ENCODE results near the gene ZNHIT3. TPM values are rescaled to one million over a fixed set of nuclear protein-coding genes. Genes with fewer than 3 reads are reported as not detected.

Gene ZNHIT3
- total and polyA plus RNA-seq, 2 of the 13 experiments (the other 11 are each of a cell fraction or from before 2014, with no cell fraction given): 66.6 to 77.4 TPM

GRCh38 chr17:36534840-36535668 lies 48.6 kb downstream of the ZNHIT3 start, which contains the start of the genes MYO19 and PIGW (continued):
- peak; percentile 64; the same call in 1 of the 2 replicates for TF ChIP-seq PBX3 (CRISPR knock-in tag; IDR thresholded peaks at IDR 0.05; ENCODE audit: borderline replicate concordance)
- 0 out of 2 replicates have a peak, but pooled peaks have one; percentile 22 for TF ChIP-seq ZNF143 (CRISPR knock-in tag; IDR thresholded peaks at IDR 0.05)
- peak; percentile 51; the same call in 1 of the 2 replicates for TF ChIP-seq FOXP4 (CRISPR knock-in tag; IDR thresholded peaks at IDR 0.05)
- TF ChIP-seq SP4 (CRISPR knock-in tag; IDR thresholded peaks at IDR 0.05): peak; percentile 43; the same call in 1 of the 2 replicates
- TF ChIP-seq ZNF576 (CRISPR knock-in tag; IDR thresholded peaks at IDR 0.05): peak; percentile 6; the same call in 1 of the 2 replicates
- TF ChIP-seq REST (IDR thresholded peaks at IDR 0.05; ENCODE audit: borderline replicate concordance in 1 of 2, low read depth in 1 of 2, low read length in 2 of 2): peak in 1 of 2 experiments; percentile 11; a peak in 1 of 4 replicates
- TF ChIP-seq CREB1 (IDR thresholded peaks at IDR 0.05): peak; percentile 60
- TF ChIP-seq CREB1 (CRISPR knock-in tag; IDR thresholded peaks at IDR 0.05): peak; percentile 73; the same call in 1 of the 2 replicates
- peak; percentile 52 for TF ChIP-seq HIVEP1 (CRISPR knock-in tag; IDR thresholded peaks at IDR 0.05)
- TF ChIP-seq NFE2L1 (CRISPR knock-in tag; IDR thresholded peaks at IDR 0.05; ENCODE audit: borderline replicate concordance): peak; percentile 46; the same call in 1 of the 2 replicates
- peak; percentile 84 for TF ChIP-seq THAP9 (CRISPR knock-in tag; IDR thresholded peaks at IDR 0.05; ENCODE audit: borderline replicate concordance)
- no peak for TF ChIP-seq DMTF1 (CRISPR knock-in tag; IDR thresholded peaks at IDR 0.05)
- 0 out of 2 replicates have a peak, but pooled peaks have one; percentile 21 for TF ChIP-seq ZNF577 (CRISPR knock-in tag; IDR thresholded peaks at IDR 0.05; ENCODE audit: borderline replicate concordance, low read depth)
